NCI-H748 (cell line): Measurements from ENCODE around the gene CDH23.

Experiments
- DNase-seq: peaks from one replicate; lab custom pipeline; 2025; ENCODE audit not compliant: unreplicated experiment; lab: John Stamatoyannopoulos, UW

Gene CDH23

GRCh38 chr10:71671994-71672946 lies 275.6 kb downstream of the CDH23 start:
- no peak for DNase-seq

GRCh38 chr10:71675295-71675970 lies 278.7 kb downstream of the CDH23 start:
- DNase-seq, result no peak

- DNase-seq, result no peak
These were observed 280.5 kb downstream of the CDH23 start for GRCh38 chr10:71677261-71677660.

- no peak for DNase-seq
These were observed 281.5 kb downstream of the CDH23 start for GRCh38 chr10:71678057-71678805.

- no peak for DNase-seq
These were observed 282.7 kb downstream of the CDH23 start for GRCh38 chr10:71679425-71679824.

- DNase-seq, result no peak
These were observed 285.3 kb downstream of the CDH23 start for GRCh38 chr10:71681977-71682376.

- DNase-seq, result no peak
These were observed 286.6 kb downstream of the CDH23 start for GRCh38 chr10:71683301-71683700.

- no peak for DNase-seq
These were observed 287.8 kb downstream of the CDH23 start for GRCh38 chr10:71684356-71685173.

- DNase-seq, result peak; percentile 12
These were observed 289.0 kb downstream of the CDH23 start for GRCh38 chr10:71685554-71686232.

- no peak for DNase-seq
These were observed 290.4 kb downstream of the CDH23 start for GRCh38 chr10:71687077-71687476.

- no peak for DNase-seq
These were observed 290.8 kb downstream of the CDH23 start for GRCh38 chr10:71687480-71687879.

GRCh38 chr10:71688256-71688655 lies 291.5 kb downstream of the CDH23 start:
- no peak for DNase-seq

- DNase-seq, result no peak
These were observed 293.5 kb downstream of the CDH23 start for GRCh38 chr10:71690094-71690720.

- no peak for DNase-seq
These were observed 294.7 kb downstream of the CDH23 start for GRCh38 chr10:71691405-71691804.

- no peak for DNase-seq
These were observed 296.0 kb downstream of the CDH23 start for GRCh38 chr10:71692598-71693306.

GRCh38 chr10:71693377-71693776 lies 296.7 kb downstream of the CDH23 start:
- DNase-seq, result no peak

GRCh38 chr10:71694039-71694501 lies 297.4 kb downstream of the CDH23 start:
- DNase-seq, result no peak

- no peak for DNase-seq
These were observed 297.8 kb downstream of the CDH23 start for GRCh38 chr10:71694567-71694968.
